ENCODE results near the gene PCDHGA11.
"Not testable (repeated sequence)": the region's sequence is repeated elsewhere in the genome, so short reads cannot be mapped to it uniquely, and the experiment has no call there.

Gene PCDHGA11

GRCh38 chr5:141420855-141421488, at the start of gene PCDHGA11:
PCDHGA11 (plus strand) TSS chr5:141421051; CDS start chr5:141421228, 177 bp downstream.
- no peak for DNase-seq

GRCh38 chr5:141371572-141372475, 49.0 kb upstream of the PCDHGA11 start:
- DNase-seq = no peak

GRCh38 chr5:141373673-141374317, 47.1 kb upstream of the PCDHGA11 start, which contains the start of gene PCDHGA6:
PCDHGA6 (plus strand) TSS chr5:141373891; CDS start chr5:141374084, 193 bp downstream.
- DNase-seq = no peak

- no peak for DNase-seq
Measured at GRCh38 chr5:141374627-141375026, 46.2 kb upstream of the PCDHGA11 start.

- not testable (repeated sequence) for DNase-seq
Measured at GRCh38 chr5:141375444-141376155, 45.3 kb upstream of the PCDHGA11 start.

- DNase-seq = no peak
Measured at GRCh38 chr5:141382469-141383294, 38.2 kb upstream of the PCDHGA11 start, which contains the start of gene PCDHGA7. PCDHGA7 (plus strand) TSS chr5:141382742; CDS start chr5:141382900, 158 bp downstream.

GRCh38 chr5:141383345-141383744, 37.5 kb upstream of the PCDHGA11 start:
- no peak for DNase-seq

- DNase-seq = no peak
Measured at GRCh38 chr5:141384471-141385267, 36.2 kb upstream of the PCDHGA11 start.

GRCh38 chr5:141387557-141388311, 33.1 kb upstream of the PCDHGA11 start, which contains the start of gene PCDHGB4:
PCDHGB4 (plus strand) TSS chr5:141387698; CDS start chr5:141387885, 187 bp downstream.
- DNase-seq = not testable (repeated sequence)

GRCh38 chr5:141388661-141389060, 32.2 kb upstream of the PCDHGA11 start:
- no peak for DNase-seq

GRCh38 chr5:141389153-141390042, 31.5 kb upstream of the PCDHGA11 start:
- no peak for DNase-seq

- no peak for DNase-seq
Measured at GRCh38 chr5:141392429-141393198, 28.2 kb upstream of the PCDHGA11 start, which contains the start of gene PCDHGA8. PCDHGA8 (plus strand) TSS chr5:141392633; CDS start chr5:141392814, 181 bp downstream.

- DNase-seq = no peak
Measured at GRCh38 chr5:141393267-141393666, 27.6 kb upstream of the PCDHGA11 start.

- not testable (repeated sequence) for DNase-seq
Measured at GRCh38 chr5:141394401-141395187, 26.3 kb upstream of the PCDHGA11 start.

GRCh38 chr5:141397756-141398551, 22.9 kb upstream of the PCDHGA11 start, which contains the start of gene PCDHGB5:
PCDHGB5 (plus strand) TSS chr5:141397947; CDS start chr5:141398128, 181 bp downstream.
- not testable (repeated sequence) for DNase-seq

GRCh38 chr5:141398608-141399007, 22.2 kb upstream of the PCDHGA11 start:
- DNase-seq = no peak

Measured in cerebellar nuclear complex (tissue), 1 donor.